ENCODE results near the gene RASA3. TPM values are rescaled to one million over a fixed set of nuclear protein-coding genes. Genes with fewer than 3 reads are reported as not detected.

RASA3 gene
- total and polyA plus RNA-seq, 2 of the 4 experiments (the other 2 are of a cell fraction): 21.0 to 31.4 TPM

DNA sequence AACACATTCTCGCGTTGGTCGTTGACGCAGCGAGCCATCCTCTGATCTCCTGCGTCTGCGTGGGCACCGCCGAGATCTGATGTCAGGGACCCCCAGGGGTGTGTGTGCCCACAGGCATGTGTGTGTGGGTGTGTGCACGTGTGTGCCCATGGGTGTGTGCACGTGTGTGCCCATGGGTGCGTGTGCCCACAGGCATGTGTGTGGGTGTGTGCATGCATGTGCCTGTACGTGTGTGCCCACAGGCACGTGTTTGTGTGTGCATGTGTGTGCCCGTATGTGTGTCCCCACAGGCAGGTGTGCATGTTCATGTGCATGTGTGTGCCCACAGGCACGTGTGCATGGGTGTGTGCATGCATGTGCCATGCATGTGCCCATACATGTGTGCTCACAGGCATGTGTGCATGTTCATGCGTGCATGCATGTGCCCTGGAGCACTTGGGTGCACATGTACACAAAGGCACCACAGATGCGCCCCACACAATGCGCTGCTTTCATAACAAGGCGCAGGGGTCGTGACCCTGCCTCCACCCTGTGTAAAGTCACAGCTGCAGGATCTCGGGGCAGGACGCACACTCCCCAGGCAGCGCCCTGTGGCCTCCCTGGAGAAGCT, 77.5 kb downstream of the RASA3 start:
- H4K91ac ChIP-seq (ENCODE audit: insufficient read depth, low read depth, low read length): no peak overlapping the region
- H2BK5ac ChIP-seq (ENCODE audit: low read depth, low read length, poor library complexity, severe bottlenecking): no peak overlapping the region
- no peak overlapping the region for H3K4me2 ChIP-seq (ENCODE audit: low read depth, low read length)
- dilution Hi-C loops (cut with HindIII; ENCODE audit: low sequenced_read_pairs, unreplicated experiment): no loop called here
- H3K9ac ChIP-seq (ENCODE audit: low read depth, low read length): no peak overlapping the region
- 93% methylated on average over 19 of the region's 24 CpGs; no CpG with 5 or more reads in 1 of the 2 experiments for WGBS, 2 experiments (ENCODE audit: extremely low coverage in 2 of 2, insufficient read length in 1 of 2)
- H3K23ac ChIP-seq (ENCODE audit: low read depth, low read length): no peak overlapping the region
- no peaks in the 10 kb centered on the region for H3K9me3 ChIP-seq (ENCODE audit: control insufficient read depth, insufficient read depth, low read length)
- H3K18ac ChIP-seq (ENCODE audit: low read depth, low read length): no peak overlapping the region
- no peak overlapping the region for H3K4ac ChIP-seq (ENCODE audit: low read depth, low read length)
- no peak overlapping the region for H3K27ac ChIP-seq (ENCODE audit: insufficient read depth, low read length)
- H2BK20ac ChIP-seq (ENCODE audit: low read depth, low read length): no peak overlapping the region
- peaks cover 9% of the 10 kb centered on the region for H3K4me1 ChIP-seq (ENCODE audit: control insufficient read depth, insufficient read depth, low read length)
- H3K14ac ChIP-seq (replicated peaks; ENCODE audit: low read depth, low read length): no peak overlapping the region
- ATAC-seq (ENCODE audit: low read depth) (no peak), DNase-seq (no peak)
- H4K8ac ChIP-seq (ENCODE audit: low read depth in 2 of 2, low read length in 2 of 2): no peak overlapping the region
- BruUV-seq (replicated peaks): no TSS peak
- H2BK120ac ChIP-seq (ENCODE audit: low read depth, low read length): no peak overlapping the region
- peaks cover 72% of the 10 kb centered on the region for H4K20me1 ChIP-seq (ENCODE audit: insufficient read depth, low read length)
- no peak overlapping the region for H3K56ac ChIP-seq (ENCODE audit: extremely low read depth, insufficient read depth, low read length)
- no peak overlapping the region for H2AFZ ChIP-seq (replicated peaks; ENCODE audit: low read length, poor library complexity)
- H3K79me1 ChIP-seq (ENCODE audit: low read depth in 1 of 2, low read length in 2 of 2): peaks cover 26 to 92% of the 10 kb centered on the region in 2 experiments
- peaks cover 24% of the 10 kb centered on the region for H3K9me1 ChIP-seq (ENCODE audit: insufficient read depth, low read length)
- H3K27me3 ChIP-seq (ENCODE audit: control insufficient read depth, insufficient read depth, low read length): no peaks in the 10 kb centered on the region
- H3K4me3 ChIP-seq (ENCODE audit: insufficient read depth, low read depth, low read length): no peak overlapping the region
- no peak overlapping the region for H4K5ac ChIP-seq (ENCODE audit: low read depth, low read length)
- H2AK9ac ChIP-seq (replicated peaks; ENCODE audit: low read depth, low read length, poor library complexity): no peak overlapping the region
- ChIA-PET POLR2A (ENCODE audit: unreplicated experiment) (no interaction called here), CTCF (no interaction called here)
- in situ Hi-C loops (cut with MboI; ENCODE audit: low sequenced_read_pairs): no loop called here
- no peak overlapping the region for H2BK15ac ChIP-seq (ENCODE audit: low read depth, low read length)
- peaks cover 45% of the 10 kb centered on the region for H3K36me3 ChIP-seq (ENCODE audit: control insufficient read depth, insufficient read depth, low read length)
- intact Hi-C loops (cut with micrococcal nuclease): no loop called here
- TF ChIP-seq MXI1 (IDR thresholded peaks at IDR 0.05; ENCODE audit: borderline replicate concordance, low read depth, low read length) (no peak), RCOR1 (IDR thresholded peaks at IDR 0.05; ENCODE audit: insufficient replicate concordance, low read length) (no peak), BHLHE40 (IDR thresholded peaks at IDR 0.05; ENCODE audit: low read depth, low read length) (no peak), NFE2L2 (IDR thresholded peaks at IDR 0.05; ENCODE audit: low read depth, low read length) (no peak), RFX5 (IDR thresholded peaks at IDR 0.05; ENCODE audit: low read depth, low read length) (no peak)
- H2AK5ac ChIP-seq (ENCODE audit: low read depth, low read length): 0 out of 2 replicates have a peak overlapping the region, but pooled peaks have one; percentile 39

Measured in IMR-90 (cell line).